ENCODE data around the gene SLC27A5. TPM values are rescaled to one million over a fixed set of nuclear protein-coding genes. Genes with fewer than 3 reads are reported as not detected.

Gene SLC27A5
- total and polyA plus RNA-seq, 9 of the 15 experiments (the other 6 are each of a cell fraction or from before 2014, with no cell fraction given) = 42.2 to 318 (median 64.7) TPM

GRCh38 chr19:58519355-58520256 lies 7.8 kb upstream of the SLC27A5 start, which contains the start of gene ZBTB45 (continued):
- TF ChIP-seq PHF8 (IDR thresholded peaks at IDR 0.05; ENCODE audit: borderline replicate concordance, low read length) (peak; percentile 98), PCBP1 (IDR thresholded peaks at IDR 0.05; ENCODE audit: low read depth, low read length, poor library complexity, severe bottlenecking) (peak; percentile 95), PTBP1 (IDR thresholded peaks at IDR 0.05; ENCODE audit: low read depth, low read length) (peak; percentile 64; the same call in 1 of the 2 replicates), E2F3 (CRISPR knock-in tag; IDR thresholded peaks at IDR 0.05) (peak; percentile 84; the same call in 1 of the 2 replicates), CHAMP1 (IDR thresholded peaks at IDR 0.05) (peak; percentile 85), SNRNP70 (optimal IDR thresholded peaks at IDR 0.05; ENCODE audit: low read depth, low read length) (no peak), E2F5 (CRISPR knock-in tag; IDR thresholded peaks at IDR 0.05) (0 out of 2 replicates have a peak, but pooled peaks have one; percentile 45), TBP (optimal IDR thresholded peaks at IDR 0.05; ENCODE audit: low read depth, low read length) (peak; percentile 95), PTRF (tag; IDR thresholded peaks at IDR 0.05) (no peak), IRF9 (tag; IDR thresholded peaks at IDR 0.05) (0 out of 2 replicates have a peak, but pooled peaks have one; percentile 3), ZBTB2 (IDR thresholded peaks at IDR 0.05) (peak; percentile 85), ZNF184 (CRISPR knock-in tag; IDR thresholded peaks at IDR 0.05) (no peak), DIDO1 (tag; IDR thresholded peaks at IDR 0.05; ENCODE audit: low read depth) (peak; percentile 93), YY1 (IDR thresholded peaks at IDR 0.05; ENCODE audit: borderline replicate concordance in 1 of 3, control insufficient read depth in 1 of 3, extremely low read depth in 1 of 3, insufficient read depth in 3 of 3, insufficient read length in 1 of 3, insufficient replicate concordance in 2 of 3, low read depth in 1 of 3, low read length in 2 of 3) (peak; percentile 51 to 90 (median 86)), PREB (CRISPR knock-in tag; IDR thresholded peaks at IDR 0.05) (no peak), CC2D1A (IDR thresholded peaks at IDR 0.05) (peak; percentile 67)

All from K562 (cell line).